Nephron progenitor cell (in vitro differentiated cells): ENCODE results near the gene ADI1.
A peak's percentile ranks its signal among the peaks of the same experiment; 100 is the strongest.

Experiments
- DNase-seq: peaks from one replicate; pipeline ENCODE4 v3.0.0; 2021
- H3K27ac Mint-ChIP-seq: 2 replicates; pipeline ENCODE4 v1.8.0; 2021; ENCODE audit warnings: mild to moderate bottlenecking, moderate library complexity, mixed read lengths
- H3K27me3 Mint-ChIP-seq: 2 replicates; pipeline ENCODE4 v1.8.0; 2021; ENCODE audit warnings: mild to moderate bottlenecking, low read depth, mixed read lengths; ENCODE audit not compliant: poor library complexity
- H3K36me3 Mint-ChIP-seq: 2 replicates; pipeline ENCODE4 v1.8.0; 2021; ENCODE audit warnings: low read depth, mixed read lengths
- H3K4me1 Mint-ChIP-seq: 2 replicates; pipeline ENCODE4 v1.8.0; 2021; ENCODE audit warnings: mixed read lengths
- H3K4me3 Mint-ChIP-seq: 2 replicates; pipeline ENCODE4 v1.8.0; 2021; ENCODE audit warnings: mild to moderate bottlenecking, moderate library complexity, mixed read lengths
- H3K9me3 Mint-ChIP-seq: 2 replicates; pipeline ENCODE4 v1.8.0; 2021; ENCODE audit warnings: mild to moderate bottlenecking, moderate library complexity, mixed read lengths
- TF ChIP-seq, protein P1 (sequence below): fragments of 200-600 bp; sonication (generic); IDR thresholded peaks from 2 replicates; pipeline ENCODE4 v1.5.0; 2021; ENCODE audit warnings: antibody characterized with exemption

The ADI1 gene, protein sequence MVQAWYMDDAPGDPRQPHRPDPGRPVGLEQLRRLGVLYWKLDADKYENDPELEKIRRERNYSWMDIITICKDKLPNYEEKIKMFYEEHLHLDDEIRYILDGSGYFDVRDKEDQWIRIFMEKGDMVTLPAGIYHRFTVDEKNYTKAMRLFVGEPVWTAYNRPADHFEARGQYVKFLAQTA

DNA sequence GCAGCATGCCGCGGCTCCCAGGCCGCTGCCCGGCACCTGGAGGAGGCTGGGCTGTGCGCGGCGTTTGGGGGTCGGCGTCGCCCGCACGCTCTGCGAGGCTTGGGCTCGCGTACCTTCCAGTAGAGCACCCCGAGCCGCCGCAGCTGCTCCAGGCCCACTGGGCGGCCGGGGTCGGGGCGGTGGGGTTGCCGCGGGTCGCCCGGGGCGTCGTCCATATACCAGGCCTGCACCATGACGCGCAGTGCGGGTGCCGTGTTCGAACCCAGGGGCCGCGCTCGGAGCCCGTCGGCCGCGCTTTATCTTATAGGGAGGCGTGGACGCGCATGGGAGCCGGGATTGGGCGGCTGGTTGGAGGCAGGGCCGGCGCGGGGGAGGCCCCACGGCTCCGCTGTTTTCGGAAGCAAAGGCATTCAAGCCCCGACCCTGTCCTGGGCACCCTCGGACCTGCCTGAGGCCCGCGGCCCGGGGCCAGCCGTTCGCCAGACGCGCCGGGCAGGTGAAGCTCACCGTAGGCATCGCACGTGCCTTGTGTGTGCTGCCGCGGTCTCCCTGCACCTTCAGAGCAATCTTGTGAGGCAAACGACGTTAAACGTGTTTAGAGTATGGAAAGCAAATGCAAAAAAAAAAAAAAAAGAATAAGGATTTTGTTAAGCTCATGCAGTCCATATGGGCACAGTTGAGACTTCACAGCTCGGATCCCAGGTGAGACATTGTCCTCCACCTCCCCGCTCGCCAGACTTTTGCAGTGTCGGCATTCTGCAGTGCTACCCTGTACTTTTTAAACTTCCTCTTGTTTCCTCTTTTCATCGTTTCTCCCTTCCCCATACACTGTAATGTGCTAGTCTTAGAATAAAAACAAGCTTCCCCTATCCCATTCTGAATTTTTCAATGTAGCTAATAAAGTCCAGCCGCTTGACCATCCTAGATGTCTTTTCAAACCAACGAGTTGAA lies at the start of gene ADI1:
TSS of gene ADI1 (minus strand) at position 277 of the 951 bp plus-strand sequence. CDS start at position 233, 44 bp downstream.
- peak within 1 kb of the TSS; percentile 74 for H3K27ac Mint-ChIP-seq
- H3K4me3 Mint-ChIP-seq, result peak within 1 kb of the TSS; percentile 86
- H3K9me3 Mint-ChIP-seq, result peaks cover 24% of the 10 kb centered on the region
- no peak for DNase-seq
- TF ChIP-seq, protein P1, sequence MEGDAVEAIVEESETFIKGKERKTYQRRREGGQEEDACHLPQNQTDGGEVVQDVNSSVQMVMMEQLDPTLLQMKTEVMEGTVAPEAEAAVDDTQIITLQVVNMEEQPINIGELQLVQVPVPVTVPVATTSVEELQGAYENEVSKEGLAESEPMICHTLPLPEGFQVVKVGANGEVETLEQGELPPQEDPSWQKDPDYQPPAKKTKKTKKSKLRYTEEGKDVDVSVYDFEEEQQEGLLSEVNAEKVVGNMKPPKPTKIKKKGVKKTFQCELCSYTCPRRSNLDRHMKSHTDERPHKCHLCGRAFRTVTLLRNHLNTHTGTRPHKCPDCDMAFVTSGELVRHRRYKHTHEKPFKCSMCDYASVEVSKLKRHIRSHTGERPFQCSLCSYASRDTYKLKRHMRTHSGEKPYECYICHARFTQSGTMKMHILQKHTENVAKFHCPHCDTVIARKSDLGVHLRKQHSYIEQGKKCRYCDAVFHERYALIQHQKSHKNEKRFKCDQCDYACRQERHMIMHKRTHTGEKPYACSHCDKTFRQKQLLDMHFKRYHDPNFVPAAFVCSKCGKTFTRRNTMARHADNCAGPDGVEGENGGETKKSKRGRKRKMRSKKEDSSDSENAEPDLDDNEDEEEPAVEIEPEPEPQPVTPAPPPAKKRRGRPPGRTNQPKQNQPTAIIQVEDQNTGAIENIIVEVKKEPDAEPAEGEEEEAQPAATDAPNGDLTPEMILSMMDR, result no peak
- H3K27me3 Mint-ChIP-seq, result peaks cover 2% of the 10 kb centered on the region
- peaks cover 33% of the 10 kb centered on the region for H3K4me1 Mint-ChIP-seq
- peaks cover 46% of the 10 kb centered on the region for H3K36me3 Mint-ChIP-seq

DNA sequence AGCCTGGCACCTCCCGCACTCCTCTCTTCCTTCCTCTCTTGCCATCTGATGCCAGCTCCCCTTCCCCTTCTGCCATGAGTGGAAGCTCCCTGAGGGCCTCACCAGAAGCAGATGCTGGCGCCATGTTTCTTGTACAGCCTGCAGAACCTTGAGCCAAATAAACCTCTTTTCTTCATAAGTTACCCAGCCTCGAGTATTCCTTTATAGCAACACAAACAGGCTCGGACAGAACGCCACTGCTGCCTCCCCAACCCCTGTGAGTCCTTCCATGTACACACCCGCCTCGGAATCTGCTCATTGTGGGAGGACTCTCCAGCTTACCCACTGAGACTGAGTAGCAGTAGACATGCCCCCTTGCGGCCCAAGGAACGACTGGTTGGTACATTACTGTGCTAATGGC lies 47.5 kb upstream of the ADI1 start:
- TF ChIP-seq, protein P1, result no peak
- no peaks in the 10 kb centered on the region for H3K9me3 Mint-ChIP-seq
- peaks cover 7% of the 10 kb centered on the region for H3K27me3 Mint-ChIP-seq
- DNase-seq, result no peak
- H3K36me3 Mint-ChIP-seq, result peaks cover 14% of the 10 kb centered on the region
- H3K4me3 Mint-ChIP-seq, result no peak overlapping the region
- H3K27ac Mint-ChIP-seq, result no peak overlapping the region
- peaks cover 4% of the 10 kb centered on the region for H3K4me1 Mint-ChIP-seq

DNA sequence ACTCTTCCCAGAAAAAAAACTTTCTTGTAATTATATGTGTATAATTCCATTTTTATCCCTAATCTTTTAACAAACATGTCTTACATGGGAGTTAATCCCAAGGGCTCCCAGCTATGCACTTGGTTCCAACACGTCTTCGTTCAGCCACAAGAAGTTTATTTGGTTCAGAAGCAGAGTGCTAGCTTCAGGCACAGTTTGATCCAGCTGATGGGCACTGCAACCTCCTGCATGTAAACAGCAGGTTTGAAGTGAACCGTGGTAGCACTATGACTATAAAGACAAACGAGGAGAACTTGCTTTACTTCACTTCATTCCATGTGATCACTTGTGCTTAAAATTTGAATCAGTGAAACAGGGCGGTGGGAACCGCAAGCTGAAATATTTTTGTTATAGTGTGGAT lies 45.8 kb upstream of the ADI1 start:
- Mint-ChIP-seq H3K27me3 (no peaks in the 10 kb centered on the region), H3K9me3 (no peaks in the 10 kb centered on the region), H3K36me3 (peaks cover 19% of the 10 kb centered on the region), H3K4me3 (no peak overlapping the region), H3K27ac (no peak overlapping the region), H3K4me1 (peaks cover 5% of the 10 kb centered on the region)
- TF ChIP-seq, protein P1, result no peak
- DNase-seq, result no peak

DNA sequence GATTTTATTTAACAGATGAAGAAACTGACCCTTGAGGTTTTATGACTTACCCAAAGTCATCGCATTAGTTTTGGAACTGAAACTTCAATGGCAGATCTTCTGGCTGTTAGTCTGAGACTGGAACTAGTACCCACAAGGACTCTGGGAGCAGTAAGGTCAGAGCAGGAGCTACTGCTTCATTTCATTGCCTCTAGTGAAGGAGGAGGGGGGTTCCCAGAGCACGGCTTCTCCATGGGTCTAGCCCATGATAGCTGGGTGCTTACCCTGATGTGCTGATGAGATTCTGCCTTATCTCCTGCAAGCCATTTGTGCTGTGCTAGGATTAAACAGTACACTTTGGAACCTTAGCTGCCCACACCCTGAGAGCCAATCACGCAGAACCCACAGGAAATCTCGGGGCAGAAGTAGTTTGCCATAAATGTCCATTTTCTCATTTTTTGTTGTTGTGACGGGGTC lies 44.2 kb upstream of the ADI1 start:
- TF ChIP-seq, protein P1, result no peak
- DNase-seq, result no peak
- H3K9me3 Mint-ChIP-seq, result no peaks in the 10 kb centered on the region
- H3K4me3 Mint-ChIP-seq, result no peak overlapping the region
- peaks cover 19% of the 10 kb centered on the region for H3K4me1 Mint-ChIP-seq
- H3K27me3 Mint-ChIP-seq, result no peaks in the 10 kb centered on the region
- H3K27ac Mint-ChIP-seq, result no peak overlapping the region
- H3K36me3 Mint-ChIP-seq, result peaks cover 23% of the 10 kb centered on the region

DNA sequence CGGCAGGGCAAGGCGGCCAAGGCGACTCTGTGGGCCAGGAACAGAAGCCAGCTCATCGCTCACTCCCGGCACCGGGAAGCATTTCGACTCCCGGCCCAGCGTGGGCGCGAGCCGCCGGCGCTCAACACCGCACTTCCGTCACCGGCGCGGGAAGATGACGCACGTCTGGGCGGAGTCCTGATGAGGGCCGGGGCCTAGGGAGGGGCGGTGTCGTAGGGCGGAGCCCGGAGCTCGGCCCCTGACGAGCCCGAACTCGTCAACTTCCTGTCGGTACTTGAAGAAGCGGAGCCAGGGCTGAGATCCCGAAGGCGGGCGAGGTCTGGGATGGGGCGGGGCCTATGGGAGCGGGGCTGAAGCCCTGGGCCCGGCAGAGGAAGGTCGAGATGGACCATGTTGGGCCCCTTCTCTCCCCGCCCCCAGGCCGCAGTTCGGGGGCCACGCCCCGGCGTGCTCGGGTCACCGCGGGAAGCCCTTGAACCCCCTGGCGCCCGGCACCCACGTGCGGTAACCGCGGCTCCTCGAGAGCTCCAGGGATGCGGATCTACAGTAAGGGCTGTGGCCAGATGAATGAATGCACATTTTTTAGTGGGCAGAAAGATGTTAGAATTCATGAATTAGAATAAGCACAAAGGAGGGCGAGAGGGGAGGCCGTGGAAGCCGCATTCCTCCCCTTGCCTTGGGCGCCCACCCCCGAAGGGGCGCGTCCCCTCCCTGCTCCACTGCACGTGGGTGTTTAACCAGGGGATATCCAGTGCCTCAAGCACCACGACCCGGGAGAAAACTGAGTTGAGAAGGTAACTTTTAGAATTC lies 39.1 kb upstream of the ADI1 start, which contains the start of gene RNASEH1:
TSS of gene RNASEH1 (minus strand) at position 129 of the 810 bp plus-strand sequence. CDS start at position 56, 73 bp downstream.
- no peaks in the 10 kb centered on the region for H3K27me3 Mint-ChIP-seq

More for the DNA sequence above, 39.1 kb upstream of the ADI1 start, which contains the start of gene RNASEH1:
- peak; percentile 99 for DNase-seq
- Mint-ChIP-seq H3K27ac (peak within 1 kb of the TSS; percentile 98), H3K9me3 (no peaks in the 10 kb centered on the region), H3K4me3 (peak within 1 kb of the TSS; percentile 94), H3K4me1 (peaks cover 33% of the 10 kb centered on the region), H3K36me3 (peaks cover 48% of the 10 kb centered on the region)
- TF ChIP-seq, protein P1, result no peak
